ENCODE data around the gene PPP1R15A.
"Not testable (repeated sequence)": the region's sequence is repeated elsewhere in the genome, so short reads cannot be mapped to it uniquely, and the experiment has no call there.

Gene PPP1R15A

GRCh38 chr19:48910803-48911202 lies 38.6 kb downstream of the PPP1R15A start:
- no peak for DNase-seq

DNA sequence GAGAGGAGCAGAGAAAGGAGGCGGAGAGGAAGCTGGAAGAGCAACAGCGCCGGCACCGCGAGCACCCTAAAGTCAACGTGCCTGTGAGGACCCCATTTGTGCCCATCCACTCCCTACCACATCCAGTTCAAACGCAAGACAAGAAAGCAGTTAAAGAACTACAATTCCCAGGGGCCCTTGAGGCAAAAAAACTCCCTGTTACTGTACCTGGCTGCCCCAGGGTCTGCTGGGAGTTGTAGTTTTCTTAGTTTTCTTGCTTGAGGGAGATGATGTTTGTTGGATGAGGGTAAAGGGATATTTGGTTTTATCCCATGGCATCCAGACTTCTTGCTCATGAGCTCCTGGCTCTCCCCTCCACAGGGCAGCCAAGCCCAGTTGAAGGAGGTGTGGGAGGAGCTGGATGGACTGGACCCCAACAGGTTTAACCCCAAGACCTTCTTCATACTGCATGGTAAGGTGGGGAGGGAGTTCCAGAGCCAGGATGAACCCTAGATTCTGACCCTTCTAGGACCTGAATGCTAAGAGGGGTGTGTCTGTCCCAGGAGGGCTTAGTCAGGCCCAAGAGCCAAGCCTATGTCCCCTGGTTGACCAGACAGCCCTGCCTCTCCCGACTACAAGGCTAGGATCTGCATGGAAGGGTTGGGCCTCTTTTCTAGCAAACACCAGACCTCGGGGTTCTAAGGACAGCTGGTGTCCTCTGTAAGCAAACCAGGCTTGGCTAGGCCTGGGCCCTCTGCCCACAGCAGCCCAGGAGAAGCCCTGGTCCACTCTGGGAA lies 41.1 kb downstream of the PPP1R15A start:
- no peak for DNase-seq

DNA sequence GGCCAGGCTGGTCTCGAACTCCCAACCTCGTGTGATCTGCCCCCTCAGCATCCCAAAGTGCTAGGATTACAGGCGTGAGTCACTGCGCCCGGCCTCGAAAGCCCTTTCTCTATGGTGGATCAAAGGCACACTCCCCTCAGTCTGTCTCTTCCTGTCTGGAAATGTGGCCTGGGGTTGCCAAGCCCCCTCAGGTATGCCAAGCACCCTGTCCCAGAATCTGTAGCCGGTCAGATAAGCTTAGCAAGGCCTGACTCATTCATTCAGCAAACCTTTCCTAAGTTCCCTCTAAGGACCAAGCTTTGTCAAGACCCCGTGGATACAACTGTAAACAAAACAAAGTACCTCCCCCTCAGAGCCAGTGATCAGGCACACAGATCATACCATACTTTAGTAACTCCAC lies 42.0 kb downstream of the PPP1R15A start:
- no peak for DNase-seq

GRCh38 chr19:48915757-48916156 lies 43.5 kb downstream of the PPP1R15A start:
- DNase-seq = no peak

- DNase-seq = no peak
Measured at GRCh38 chr19:48918071-48918470, 45.9 kb downstream of the PPP1R15A start.

GRCh38 chr19:48918801-48919247 lies 46.6 kb downstream of the PPP1R15A start:
- DNase-seq = peak in 7 of 58 donors; percentile 2 to 28 (median 10)

DNA sequence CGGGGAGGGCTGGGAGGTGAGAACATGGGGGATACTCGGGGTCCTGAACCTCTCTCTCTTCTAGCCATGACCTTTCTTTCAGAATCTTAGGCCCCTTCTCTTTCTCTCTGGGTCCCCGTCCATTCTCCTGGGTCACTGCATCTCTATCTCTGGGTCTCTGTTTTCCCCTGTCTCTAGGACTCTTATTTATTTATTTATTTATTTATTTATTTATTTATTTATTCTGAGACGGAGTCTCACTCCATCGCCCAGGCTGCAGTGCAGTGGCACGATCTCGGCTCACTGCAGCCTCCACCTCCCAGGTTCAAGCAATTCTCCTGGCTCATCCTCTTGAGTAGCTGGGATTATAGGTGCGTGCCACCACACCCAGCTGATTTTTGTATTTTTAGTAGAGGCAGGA lies 47.0 kb downstream of the PPP1R15A start:
- not testable (repeated sequence) for DNase-seq

GRCh38 chr19:48920949-48921348 lies 48.7 kb downstream of the PPP1R15A start:
- DNase-seq = no peak

DNA sequence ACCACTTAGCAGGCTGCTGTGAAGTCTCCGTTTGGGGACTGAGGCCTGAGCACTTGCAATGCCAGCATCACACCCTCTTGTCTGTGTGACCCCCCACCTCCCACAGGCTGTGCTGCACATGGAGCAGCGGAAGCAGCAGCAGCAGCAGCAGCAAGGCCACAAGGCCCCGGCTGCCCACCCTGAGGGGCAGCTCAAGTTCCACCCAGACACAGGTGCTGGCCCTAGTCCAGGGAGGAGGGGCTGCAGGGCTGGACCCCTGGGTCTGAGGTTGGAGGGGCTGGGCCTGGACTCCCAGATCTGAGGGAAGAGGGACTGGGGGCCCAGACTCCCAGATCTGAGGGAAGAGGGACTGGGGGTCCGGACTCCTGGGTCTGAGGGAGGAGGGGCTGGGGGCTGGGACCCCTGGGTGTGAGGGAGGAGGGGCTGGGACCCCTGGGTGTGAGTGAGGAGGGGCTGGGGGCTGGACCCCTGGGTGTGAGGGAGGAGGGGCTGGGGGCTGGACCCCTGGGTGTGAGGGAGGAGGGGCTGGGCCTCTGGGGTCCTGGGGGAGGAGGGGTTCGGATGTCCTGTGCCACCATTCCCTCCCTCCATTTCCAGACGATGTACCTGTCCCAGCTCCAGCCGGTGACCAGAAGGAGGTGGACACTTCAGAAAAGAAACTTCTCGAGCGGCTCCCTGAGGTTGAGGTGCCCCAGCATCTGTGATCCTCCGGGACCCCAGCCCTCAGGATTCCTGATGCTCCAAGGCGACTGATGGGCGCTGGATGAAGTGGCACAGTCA lies 49.7 kb downstream of the PPP1R15A start:
- DNase-seq = no peak

DNA sequence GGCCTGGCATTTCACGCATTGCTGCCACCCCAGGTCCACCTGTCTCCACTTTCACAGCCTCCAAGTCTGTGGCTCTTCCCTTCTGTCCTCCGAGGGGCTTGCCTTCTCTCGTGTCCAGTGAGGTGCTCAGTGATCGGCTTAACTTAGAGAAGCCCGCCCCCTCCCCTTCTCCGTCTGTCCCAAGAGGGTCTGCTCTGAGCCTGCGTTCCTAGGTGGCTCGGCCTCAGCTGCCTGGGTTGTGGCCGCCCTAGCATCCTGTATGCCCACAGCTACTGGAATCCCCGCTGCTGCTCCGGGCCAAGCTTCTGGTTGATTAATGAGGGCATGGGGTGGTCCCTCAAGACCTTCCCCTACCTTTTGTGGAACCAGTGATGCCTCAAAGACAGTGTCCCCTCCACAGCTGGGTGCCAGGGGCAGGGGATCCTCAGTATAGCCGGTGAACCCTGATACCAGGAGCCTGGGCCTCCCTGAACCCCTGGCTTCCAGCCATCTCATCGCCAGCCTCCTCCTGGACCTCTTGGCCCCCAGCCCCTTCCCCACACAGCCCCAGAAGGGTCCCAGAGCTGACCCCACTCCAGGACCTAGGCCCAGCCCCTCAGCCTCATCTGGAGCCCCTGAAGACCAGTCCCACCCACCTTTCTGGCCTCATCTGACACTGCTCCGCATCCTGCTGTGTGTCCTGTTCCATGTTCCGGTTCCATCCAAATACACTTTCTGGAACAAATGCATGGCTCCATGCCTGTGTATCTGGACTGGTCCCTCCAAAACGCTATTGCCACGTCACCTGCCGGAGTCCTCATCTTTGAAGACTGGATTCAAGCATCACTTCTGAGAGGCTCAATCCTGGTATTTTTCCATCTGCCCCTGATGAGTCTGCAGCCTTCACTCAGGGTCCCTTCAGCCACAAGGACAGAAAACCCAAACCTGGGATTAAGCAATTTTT lies 50.6 kb downstream of the PPP1R15A start:
- DNase-seq = no peak

GRCh38 chr19:48925240-48925843 lies 53.1 kb downstream of the PPP1R15A start:
- DNase-seq = no peak
